Activated CD8-positive, alpha-beta T cell treated with anti-CD3 and anti-CD28 coated beads for 36 hours (primary cell): Measurements from ENCODE around the gene TSPO2. TPM values are rescaled to one million over a fixed set of nuclear protein-coding genes. Genes with fewer than 3 reads are reported as not detected.

Source experiments
- ATAC-seq: fragments of 200-7000 bp; cut with Tn5 transposase; one replicate; pipeline ENCODE4 v1.10.0; 2021; ENCODE audit warnings: mild to moderate bottlenecking, moderate library complexity
- CTCF ChIA-PET: fragments of 350-600 bp; sonication (Branson Sonifier 250); formaldehyde crosslinking; loops from one replicate; lab custom pipeline; 2021; ENCODE audit warnings: antibody characterized with exemption; lab: Charles Lee
- POLR2A ChIA-PET: fragments of 350-600 bp; sonication (Branson Sonifier 250); formaldehyde crosslinking; loops from one replicate; lab custom pipeline; 2021; ENCODE audit warnings: antibody characterized with exemption; lab: Charles Lee
- DNase-seq: peaks from one replicate; pipeline ENCODE4 v3.0.0-alpha.2; 2020
- H3K27ac Mint-ChIP-seq: one replicate; pipeline ENCODE4 v1.8.0; 2021; ENCODE audit warnings: mild to moderate bottlenecking, mixed read lengths
- H3K27me3 Mint-ChIP-seq: one replicate; pipeline ENCODE4 v1.8.0; 2021; ENCODE audit warnings: mixed read lengths
- H3K36me3 Mint-ChIP-seq: one replicate; pipeline ENCODE4 v1.8.0; 2021; ENCODE audit warnings: low read depth, mixed read lengths
- H3K4me1 Mint-ChIP-seq: one replicate; pipeline ENCODE4 v1.8.0; 2021; ENCODE audit warnings: low read depth, mixed read lengths
- H3K4me3 Mint-ChIP-seq: one replicate; pipeline ENCODE4 v1.8.0; 2021; ENCODE audit warnings: mild to moderate bottlenecking, moderate library complexity, mixed read lengths
- H3K9me3 Mint-ChIP-seq: one replicate; pipeline ENCODE4 v1.8.0; 2021; ENCODE audit warnings: mixed read lengths
- intact Hi-C: fragments of 100-400 bp; cut with micrococcal nuclease; formaldehyde crosslinking; loops from one replicate; pipeline ENCODE4 v1.10.0; 2022
- total RNA-seq, 2 experiments: library from RNA; stranded (reverse); gene quantifications; one replicate each; pipeline ENCODE4 v1.2.3, GENCODE V29; 2021
- TF ChIP-seq, protein P1 (sequence below): fragments of 200-600 bp; IDR thresholded peaks from one replicate; pipeline ENCODE4 v1.8.0; 2022; ENCODE audit warnings: antibody characterized with exemption, mild to moderate bottlenecking

TSPO2 gene
- total RNA-seq, 2 experiments from 2014 or later: not detected

DNA sequence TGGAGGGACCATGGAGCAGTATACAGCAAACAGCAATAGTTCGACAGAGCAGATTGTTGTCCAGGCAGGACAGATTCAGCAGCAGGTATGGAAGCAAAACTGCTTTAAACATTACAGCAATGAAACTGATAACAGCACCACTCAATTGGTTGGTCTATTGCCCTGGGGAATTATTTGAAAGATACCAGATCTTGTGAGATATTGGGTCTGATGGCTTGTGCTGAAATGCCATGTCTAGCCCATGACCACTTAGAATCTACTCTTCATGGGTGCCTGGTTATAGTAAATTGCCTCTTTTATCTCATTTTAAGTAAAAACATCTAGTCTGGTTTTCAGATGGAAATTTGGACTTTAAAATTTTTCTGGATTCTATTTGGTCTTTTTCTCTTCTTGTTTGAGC lies 36.8 kb downstream of the TSPO2 start:
- intact Hi-C loops: loop anchor here (10.0 kb wide), 1 partner anchor 106 kb away; no protein-coding TSS in a partner anchor
- Mint-ChIP-seq H3K4me3 (no peak overlapping the region), H3K9me3 (no peaks in the 10 kb centered on the region), H3K27ac (peak overlapping the region; percentile 49), H3K4me1 (peaks cover 70% of the 10 kb centered on the region), H3K36me3 (peaks cover 52% of the 10 kb centered on the region), H3K27me3 (no peaks in the 10 kb centered on the region)
- DNase-seq: no peak
- ATAC-seq: no peak
- POLR2A ChIA-PET: no interaction called here
- CTCF ChIA-PET: interaction anchor here (1.3 to 1.9 kb wide), 3 partner anchors 13 to 104 kb away, joined by 4 to 7 read pairs (median 6); no protein-coding TSS in a partner anchor
- TF ChIP-seq, protein P1, sequence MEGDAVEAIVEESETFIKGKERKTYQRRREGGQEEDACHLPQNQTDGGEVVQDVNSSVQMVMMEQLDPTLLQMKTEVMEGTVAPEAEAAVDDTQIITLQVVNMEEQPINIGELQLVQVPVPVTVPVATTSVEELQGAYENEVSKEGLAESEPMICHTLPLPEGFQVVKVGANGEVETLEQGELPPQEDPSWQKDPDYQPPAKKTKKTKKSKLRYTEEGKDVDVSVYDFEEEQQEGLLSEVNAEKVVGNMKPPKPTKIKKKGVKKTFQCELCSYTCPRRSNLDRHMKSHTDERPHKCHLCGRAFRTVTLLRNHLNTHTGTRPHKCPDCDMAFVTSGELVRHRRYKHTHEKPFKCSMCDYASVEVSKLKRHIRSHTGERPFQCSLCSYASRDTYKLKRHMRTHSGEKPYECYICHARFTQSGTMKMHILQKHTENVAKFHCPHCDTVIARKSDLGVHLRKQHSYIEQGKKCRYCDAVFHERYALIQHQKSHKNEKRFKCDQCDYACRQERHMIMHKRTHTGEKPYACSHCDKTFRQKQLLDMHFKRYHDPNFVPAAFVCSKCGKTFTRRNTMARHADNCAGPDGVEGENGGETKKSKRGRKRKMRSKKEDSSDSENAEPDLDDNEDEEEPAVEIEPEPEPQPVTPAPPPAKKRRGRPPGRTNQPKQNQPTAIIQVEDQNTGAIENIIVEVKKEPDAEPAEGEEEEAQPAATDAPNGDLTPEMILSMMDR: no peak

DNA sequence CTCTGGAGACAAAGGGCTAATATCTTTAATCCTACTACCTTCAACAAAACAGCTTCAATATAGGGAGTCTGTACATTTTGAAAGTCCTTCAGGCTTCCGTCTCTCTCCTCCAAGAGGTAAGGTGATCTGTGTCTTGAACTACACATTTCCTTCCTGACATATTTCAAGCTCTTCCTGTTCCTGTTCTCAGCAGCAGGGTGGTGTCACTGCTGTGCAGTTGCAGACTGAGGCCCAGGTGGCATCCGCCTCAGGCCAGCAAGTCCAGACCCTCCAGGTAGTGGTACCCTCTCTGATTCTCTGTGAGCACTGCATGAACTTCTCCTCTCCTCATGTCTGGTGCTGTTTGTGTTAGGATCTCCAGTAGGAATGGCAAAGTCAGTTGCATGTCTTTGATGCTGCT lies 38.4 kb downstream of the TSPO2 start:
- Mint-ChIP-seq H3K27me3 (no peaks in the 10 kb centered on the region), H3K27ac (peak overlapping the region; percentile 83), H3K36me3 (peaks cover 49% of the 10 kb centered on the region), H3K4me1 (peaks cover 59% of the 10 kb centered on the region), H3K9me3 (no peaks in the 10 kb centered on the region), H3K4me3 (peak overlapping the region; percentile 33)
- intact Hi-C loops: no loop called here
- ATAC-seq (peak; percentile 73), DNase-seq (peak; percentile 17)
- TF ChIP-seq, protein P1: no peak
- ChIA-PET POLR2A (no interaction called here), CTCF (interaction anchor here (0.6 to 1.9 kb wide), 4 partner anchors 11 to 102 kb away, joined by 3 to 7 read pairs (median 5); no protein-coding TSS in a partner anchor)

DNA sequence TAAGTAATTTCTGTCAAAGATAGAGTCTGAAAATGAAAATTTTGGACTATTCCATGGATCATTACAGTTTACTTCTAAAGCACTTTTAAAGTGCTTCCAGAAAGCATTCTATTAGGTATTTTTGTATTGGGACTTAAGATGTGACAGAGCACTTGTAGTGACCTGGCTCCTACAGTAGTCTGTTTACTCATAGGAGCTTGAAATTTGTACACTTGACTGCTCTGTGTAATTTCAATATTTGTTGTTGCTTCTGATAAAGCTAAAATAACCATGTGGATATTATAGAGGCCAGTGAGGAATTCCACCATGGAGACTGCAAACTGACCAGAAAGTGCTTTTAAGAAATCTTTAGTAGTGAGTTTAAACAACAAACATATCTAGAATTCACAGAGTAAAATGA lies 40.8 kb downstream of the TSPO2 start:
- Mint-ChIP-seq H3K9me3 (no peaks in the 10 kb centered on the region), H3K4me1 (peaks cover 42% of the 10 kb centered on the region), H3K4me3 (no peak overlapping the region), H3K27ac (no peak overlapping the region), H3K27me3 (no peaks in the 10 kb centered on the region), H3K36me3 (peaks cover 56% of the 10 kb centered on the region)
- CTCF ChIA-PET: interaction anchor here (1.0 kb wide), 1 partner anchor 9 kb away, joined by 4 read pairs; no protein-coding TSS in a partner anchor
- intact Hi-C loops: no loop called here
- no peak for DNase-seq
- POLR2A ChIA-PET: no interaction called here
- no peak for ATAC-seq
- TF ChIP-seq, protein P1: no peak

DNA sequence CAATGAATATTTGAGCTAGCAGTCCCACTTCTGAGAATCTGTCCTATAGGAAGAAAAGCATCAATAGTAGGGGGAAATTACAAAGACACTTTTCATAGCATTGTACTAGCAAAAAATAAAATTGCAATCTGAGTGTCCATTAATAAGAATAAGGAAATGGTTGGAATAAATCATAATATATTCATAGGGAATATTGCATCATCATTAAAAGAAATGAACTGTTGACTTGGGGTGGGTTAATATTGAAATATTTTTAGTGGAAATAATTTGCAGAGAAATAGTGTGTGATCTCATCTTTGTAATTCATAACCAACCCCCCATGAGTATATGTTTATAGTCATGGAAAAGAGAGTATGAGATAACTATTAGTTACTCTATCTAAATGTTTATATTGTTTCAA lies 42.9 kb downstream of the TSPO2 start:
- no peaks in the 10 kb centered on the region for H3K27me3 Mint-ChIP-seq
- DNase-seq (no peak), ATAC-seq (no peak)
- no peak overlapping the region for H3K4me3 Mint-ChIP-seq
- ChIA-PET CTCF (interaction anchor here (0.7 kb wide), 1 partner anchor 9 kb away, joined by 3 read pairs; no protein-coding TSS in a partner anchor), POLR2A (interaction anchor here (0.7 kb wide), 1 partner anchor 1341 kb away, joined by 3 read pairs; no protein-coding TSS in a partner anchor)
- intact Hi-C loops: no loop called here
- TF ChIP-seq, protein P1: no peak
- no peaks in the 10 kb centered on the region for H3K9me3 Mint-ChIP-seq
- H3K36me3 Mint-ChIP-seq: peaks cover 52% of the 10 kb centered on the region
- H3K4me1 Mint-ChIP-seq: peaks cover 27% of the 10 kb centered on the region
- H3K27ac Mint-ChIP-seq: no peak overlapping the region

DNA sequence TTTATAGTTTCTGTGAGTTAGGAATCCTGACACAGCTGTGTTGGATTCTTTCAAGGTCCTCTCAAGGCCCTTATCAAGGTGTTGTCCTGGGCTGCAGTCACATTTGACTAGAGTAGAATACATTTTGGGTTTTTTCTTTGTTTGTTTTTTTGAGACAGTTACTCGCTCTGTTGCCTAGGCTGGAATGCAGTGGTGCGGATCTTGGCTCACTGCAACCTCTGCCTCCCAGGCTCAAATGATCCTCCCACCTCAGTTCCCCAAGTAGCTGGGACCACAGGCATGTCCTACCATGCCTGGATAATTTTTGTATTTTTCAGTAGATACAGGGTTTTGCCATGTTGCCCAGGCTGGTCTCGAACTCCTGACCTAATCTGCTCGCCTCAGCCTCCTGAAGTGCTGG lies 46.2 kb downstream of the TSPO2 start:
- intact Hi-C loops: no loop called here
- H3K4me3 Mint-ChIP-seq: no peak overlapping the region
- H3K27ac Mint-ChIP-seq: no peak overlapping the region
- ChIA-PET CTCF (interaction anchor here (0.6 to 2.4 kb wide), 2 partner anchors 12 to 53 kb away, joined by 3 to 7 read pairs; no protein-coding TSS in a partner anchor), POLR2A (no interaction called here)
- H3K4me1 Mint-ChIP-seq: peaks cover 6% of the 10 kb centered on the region
- H3K36me3 Mint-ChIP-seq: peaks cover 51% of the 10 kb centered on the region
- no peak for ATAC-seq
- no peaks in the 10 kb centered on the region for H3K9me3 Mint-ChIP-seq
- H3K27me3 Mint-ChIP-seq: no peaks in the 10 kb centered on the region
- TF ChIP-seq, protein P1: no peak
- no peak for DNase-seq
